ENCODE data around the gene DLEC1. TPM values are rescaled to one million over a fixed set of nuclear protein-coding genes. Genes with fewer than 3 reads are reported as not detected.
A peak's percentile ranks its signal among the peaks of the same experiment; 100 is the strongest.

The DLEC1 gene
- total and polyA plus RNA-seq, 9 of the 15 experiments (the other 6 are each of a cell fraction or from before 2014, with no cell fraction given), result 0.07 to 0.08 TPM; not detected in 7

- TF ChIP-seq PKNOX1 (IDR thresholded peaks at IDR 0.05), result no peak
- TF ChIP-seq HNRNPH1 (optimal IDR thresholded peaks at IDR 0.05; ENCODE audit: low read depth, low read length), result no peak
- no peak for TF ChIP-seq SNRNP70 (optimal IDR thresholded peaks at IDR 0.05; ENCODE audit: low read depth, low read length)
- no peak for TF ChIP-seq KAT7 (CRISPR knock-in tag; IDR thresholded peaks at IDR 0.05; ENCODE audit: borderline replicate concordance)
- no peak for TF ChIP-seq MECOM (CRISPR knock-in tag; IDR thresholded peaks at IDR 0.05)
- no peak for TF ChIP-seq RFX1 (IDR thresholded peaks at IDR 0.05)
- no peak for TF ChIP-seq ZC3H11A (IDR thresholded peaks at IDR 0.05; ENCODE audit: low read depth, low read length)
- no peak for TF ChIP-seq SETDB1 (IDR thresholded peaks at IDR 0.05; ENCODE audit: low read length)
- no peak for TF ChIP-seq NCOA4 (IDR thresholded peaks at IDR 0.05; ENCODE audit: partially characterized antibody)
- no peak for TF ChIP-seq CEBPG (CRISPR knock-in tag; IDR thresholded peaks at IDR 0.05)
- no peak for TF ChIP-seq CEBPG (tag; conservative IDR thresholded peaks at IDR 0.05 in 1 of 2, IDR thresholded peaks at IDR 0.05 in 1 of 2)
- TF ChIP-seq HNRNPLL (IDR thresholded peaks at IDR 0.05; ENCODE audit: low read depth, low read length, poor library complexity, severe bottlenecking), result no peak
- TF ChIP-seq SRSF7 (optimal IDR thresholded peaks at IDR 0.05; ENCODE audit: low read depth, low read length), result no peak
- TF ChIP-seq CBX8 (IDR thresholded peaks at IDR 0.05; ENCODE audit: borderline replicate concordance, extremely low read depth, low read depth, low read length, poor library complexity, severe bottlenecking), result no peak
- TF ChIP-seq CBFA2T2 (conservative IDR thresholded peaks at IDR 0.05), result peak; percentile 68
- TF ChIP-seq DNMT1 (IDR thresholded peaks at IDR 0.05), result no peak
- TF ChIP-seq COPS2 (conservative IDR thresholded peaks at IDR 0.05), result no peak
- peak; percentile 10 for TF ChIP-seq SP2 (IDR thresholded peaks at IDR 0.05; ENCODE audit: extremely low read depth, low read depth, low read length, poor library complexity, severe bottlenecking)
- no peak for TF ChIP-seq ZNF696 (CRISPR knock-in tag; conservative IDR thresholded peaks at IDR 0.05)
- TF ChIP-seq POLR2AphosphoS5 (IDR thresholded peaks at IDR 0.05; ENCODE audit: control insufficient read depth, insufficient read depth, low read depth, low read length), result peak; percentile 75; the same call in 1 of the 2 replicates
- TF ChIP-seq FOXJ2 (tag; IDR thresholded peaks at IDR 0.05), result no peak
- TF ChIP-seq RBM25 (IDR thresholded peaks at IDR 0.05; ENCODE audit: low read depth, low read length, severe bottlenecking), result no peak
- no peak for TF ChIP-seq NELFE (IDR thresholded peaks at IDR 0.05; ENCODE audit: insufficient read depth, insufficient read length)
- no peak for TF ChIP-seq SNIP1 (IDR thresholded peaks at IDR 0.05; ENCODE audit: low read depth)
- no peak for TF ChIP-seq FOXA1 (IDR thresholded peaks at IDR 0.05; ENCODE audit: borderline replicate concordance)
- no peak for TF ChIP-seq HMGN3 (IDR thresholded peaks at IDR 0.05; ENCODE audit: borderline replicate concordance, extremely low read depth, insufficient read length, low read depth, low read length)
- TF ChIP-seq PHTF2 (CRISPR knock-in tag; IDR thresholded peaks at IDR 0.05), result no peak
Measured at GRCh38 chr3:38018296-38019266, 20.4 kb upstream of the DLEC1 start (continued).
